ENCODE data around the gene CHPF.

The CHPF gene

DNA sequence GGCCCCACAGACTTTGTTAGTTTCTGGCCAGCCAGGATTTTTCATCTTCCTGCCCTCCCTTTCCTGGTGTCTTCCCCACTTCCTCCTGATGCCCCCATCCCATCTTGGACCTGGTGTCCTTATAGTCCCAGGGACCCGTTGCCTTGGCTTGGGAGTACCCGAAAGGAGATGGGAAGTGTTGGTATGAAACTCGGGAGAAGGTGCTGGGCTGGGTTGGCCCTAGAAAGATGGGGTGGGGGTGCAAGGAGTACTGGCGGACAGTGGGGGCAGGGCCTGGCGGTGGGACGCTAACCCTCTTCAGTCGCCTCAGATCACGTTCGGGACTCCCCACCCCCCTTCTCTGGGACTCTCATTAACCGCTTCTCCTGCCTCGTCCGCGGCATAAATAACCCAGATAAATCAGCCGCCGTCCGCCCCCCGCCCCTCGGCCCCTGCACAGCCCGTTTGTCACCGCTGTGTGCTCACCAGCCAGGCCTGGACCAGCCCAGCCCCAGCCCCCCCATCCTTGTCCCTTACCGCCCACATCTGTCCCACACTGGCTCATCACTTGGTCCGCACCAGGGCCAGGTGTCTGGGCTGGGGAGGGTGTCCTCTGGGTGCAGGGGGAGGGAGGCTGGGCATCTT lies 33.0 kb downstream of the CHPF start:
- no peak for DNase-seq

GRCh38 chr2:219509780-219510511 lies 33.7 kb downstream of the CHPF start:
- DNase-seq: peak; percentile 27

DNA sequence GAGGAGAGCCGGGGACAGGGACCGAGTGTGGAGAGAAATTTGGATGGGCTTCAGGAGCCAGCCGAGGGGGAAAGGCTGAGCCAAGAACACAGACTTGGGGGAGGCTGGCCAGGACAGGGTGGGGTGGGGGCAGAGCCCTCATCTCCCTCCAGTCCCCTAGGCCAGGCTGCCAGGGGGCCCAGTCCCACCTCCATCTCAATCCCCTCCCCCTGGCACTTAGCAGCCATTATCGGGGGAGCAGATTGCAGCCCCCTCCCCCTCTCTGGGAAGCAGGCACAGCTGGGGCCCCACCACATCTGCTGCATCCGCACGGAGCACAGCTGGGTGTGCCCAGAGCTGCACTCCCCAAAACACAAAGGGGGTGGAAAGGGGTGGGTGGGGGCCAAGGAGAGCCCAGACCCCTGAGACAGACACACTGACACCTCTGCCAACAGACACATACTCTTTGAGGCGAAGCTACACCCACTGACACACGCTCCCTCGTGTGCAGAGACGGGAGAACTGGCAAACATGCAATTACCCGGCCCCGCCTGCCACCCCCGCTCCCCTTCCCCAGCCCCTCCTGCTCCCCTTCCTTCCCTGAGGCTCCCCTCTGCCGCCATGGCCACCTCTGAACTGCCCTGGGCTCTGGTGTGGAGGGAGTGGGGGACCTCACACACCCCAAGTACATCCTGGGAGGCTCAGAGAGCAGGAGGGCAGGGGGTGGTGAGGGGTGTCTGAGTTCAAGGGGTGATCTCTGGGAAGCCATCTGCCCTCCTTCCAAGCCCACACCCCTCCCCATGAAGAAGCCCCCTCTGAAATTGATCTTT lies 34.4 kb downstream of the CHPF start:
- no peak for DNase-seq

DNA sequence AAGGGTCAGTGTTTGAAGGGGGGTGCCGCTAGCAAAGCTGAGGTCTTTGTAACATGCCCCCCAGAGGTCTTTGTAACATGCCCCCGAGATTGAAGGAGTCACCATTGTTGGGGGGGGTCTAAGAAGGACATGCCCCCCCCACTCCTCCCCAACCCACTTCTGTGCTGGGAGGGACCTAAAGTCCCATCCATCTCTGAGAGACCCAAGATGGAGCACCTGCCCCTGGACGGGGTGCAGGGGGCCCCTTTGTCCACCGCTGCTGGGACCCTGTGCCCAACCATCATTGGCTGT lies 35.2 kb downstream of the CHPF start:
- DNase-seq: no peak

DNA sequence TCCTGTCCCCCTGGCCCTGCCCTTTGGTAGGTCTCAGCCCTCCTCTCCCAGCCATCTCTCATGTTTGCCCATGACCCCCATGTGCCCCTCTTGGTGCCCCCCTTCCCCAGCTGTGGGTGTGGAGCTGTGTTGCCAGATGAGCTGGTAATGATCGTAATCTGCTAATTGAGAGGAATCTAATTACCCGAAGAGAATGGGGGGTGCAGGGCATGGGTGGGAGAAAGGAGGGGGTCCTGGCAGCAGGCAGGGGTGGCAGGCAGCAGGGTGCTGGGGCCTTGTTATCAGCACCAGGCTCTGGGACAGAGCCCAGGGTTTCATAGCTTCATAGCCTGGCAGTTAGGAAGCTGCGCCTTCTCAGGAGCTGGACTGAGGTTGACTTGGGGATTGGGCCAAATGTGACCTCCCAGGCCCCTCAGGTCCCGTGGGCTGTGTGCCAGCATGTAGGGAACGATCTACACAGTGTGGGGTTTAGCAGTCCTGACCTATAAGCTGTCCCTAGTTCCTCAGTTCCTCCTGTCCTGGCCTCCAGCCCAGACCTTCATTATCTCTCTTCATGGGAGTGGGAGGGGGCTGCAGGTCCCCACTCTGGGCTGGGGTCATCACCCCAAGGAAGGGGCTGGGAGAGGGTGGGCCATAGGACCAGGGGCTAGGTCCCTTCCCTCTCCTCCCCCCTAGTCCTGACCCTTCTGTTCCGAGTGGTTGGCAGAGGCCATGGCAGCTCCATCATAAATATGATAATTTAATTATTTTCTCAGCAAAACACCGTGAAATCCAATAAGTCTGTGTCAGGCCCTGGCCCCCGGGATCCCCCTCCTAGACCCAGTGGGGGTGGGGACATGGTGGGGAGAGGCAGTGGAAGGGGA lies 35.8 kb downstream of the CHPF start:
- DNase-seq: no peak

DNA sequence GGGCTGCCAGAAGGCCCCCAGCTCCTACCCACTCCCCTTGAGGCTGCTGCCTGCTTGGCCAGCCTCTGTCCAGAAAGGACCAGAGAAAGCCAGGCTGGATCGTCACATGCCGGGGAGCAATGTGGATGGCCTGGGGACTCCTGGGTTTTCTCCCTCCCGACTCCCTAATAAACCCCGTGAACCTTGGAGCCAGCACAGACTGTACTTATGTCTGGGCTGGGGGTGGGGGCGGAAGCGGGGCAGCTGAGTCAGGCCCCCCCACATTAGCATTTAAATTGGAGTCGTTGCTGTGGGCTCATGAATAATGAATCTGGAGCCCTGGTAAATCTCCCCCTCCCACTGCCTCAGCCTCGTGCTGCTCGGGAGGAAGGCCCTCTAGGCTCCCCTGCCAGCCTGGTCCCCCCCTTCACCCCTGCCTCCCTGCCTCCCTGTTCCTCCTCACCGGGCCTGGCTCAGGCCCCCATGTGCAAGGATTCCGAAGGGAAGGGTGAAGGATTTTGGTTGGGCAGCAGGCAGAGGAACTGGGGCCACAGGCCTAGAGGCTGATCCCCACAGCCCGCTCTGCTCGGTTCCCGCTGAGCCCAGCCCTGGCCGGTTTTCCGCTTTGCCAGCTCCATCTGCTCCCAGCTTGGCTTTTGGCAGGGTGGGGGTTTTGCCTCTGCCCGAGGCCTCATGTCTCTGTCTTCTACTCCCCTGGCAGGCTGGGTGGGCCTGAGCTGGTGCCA lies 36.6 kb downstream of the CHPF start:
- DNase-seq: no peak

- no peak for DNase-seq
Observed at GRCh38 chr2:219506153-219506801, 37.3 kb downstream of the CHPF start.

DNA sequence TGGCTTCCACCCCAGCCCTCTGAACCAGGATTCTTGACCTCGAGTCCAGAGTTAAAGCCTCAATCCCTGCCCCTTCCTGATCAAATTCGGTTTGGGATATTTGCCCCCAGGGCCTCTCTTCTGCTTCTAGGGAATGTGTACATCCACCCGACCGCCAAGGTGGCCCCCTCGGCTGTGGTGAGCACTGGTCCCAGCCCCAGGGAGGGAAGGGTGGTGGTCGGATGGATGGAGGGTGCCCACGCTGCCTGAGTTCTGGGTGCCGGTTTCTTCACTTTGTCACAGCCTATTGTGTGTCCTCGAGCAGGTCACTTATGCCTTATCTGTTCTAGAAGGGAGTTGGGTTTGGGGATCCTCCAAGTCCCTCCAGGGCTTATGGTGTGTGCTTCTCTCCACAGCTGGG lies 38.0 kb downstream of the CHPF start:
- DNase-seq: no peak

DNA sequence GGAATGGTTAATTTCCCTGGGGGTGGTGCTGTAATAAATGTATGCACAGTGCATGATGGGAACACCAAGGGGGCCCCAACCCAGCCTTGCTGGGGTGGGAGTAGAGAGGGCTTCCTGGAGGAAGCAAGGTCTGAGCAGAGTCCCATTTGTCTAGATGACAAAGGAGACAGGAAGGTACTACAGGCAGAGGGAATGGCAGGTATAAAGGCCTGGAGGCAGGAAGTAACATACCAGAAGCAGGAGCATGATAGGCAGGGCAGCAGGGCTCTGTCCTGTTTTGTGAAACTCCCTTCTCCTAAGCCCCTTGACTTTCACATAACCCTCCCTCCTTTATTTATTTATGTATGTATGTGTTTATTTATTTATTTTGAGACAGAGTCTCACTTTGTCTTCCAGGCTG lies 41.0 kb downstream of the CHPF start:
- no peak for DNase-seq

DNA sequence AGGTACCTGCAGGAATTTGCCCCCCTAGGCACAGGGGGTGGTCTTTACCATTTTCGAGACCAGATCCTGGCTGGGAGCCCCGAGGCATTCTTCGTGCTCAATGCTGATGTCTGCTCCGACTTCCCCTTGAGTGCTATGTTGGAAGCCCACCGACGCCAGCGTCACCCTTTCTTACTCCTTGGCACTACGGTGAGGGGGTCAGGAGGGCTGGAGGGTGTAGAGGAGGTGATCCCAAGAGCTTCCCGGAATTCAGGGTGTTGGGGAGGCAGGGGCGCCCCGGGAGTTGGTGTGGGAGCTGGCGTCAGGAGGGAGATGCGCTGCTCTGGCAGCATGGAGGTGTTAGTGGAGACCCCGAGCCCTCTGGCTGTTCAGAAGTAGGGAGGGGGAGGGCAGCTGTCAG lies 41.8 kb downstream of the CHPF start:
- DNase-seq: no peak

DNA sequence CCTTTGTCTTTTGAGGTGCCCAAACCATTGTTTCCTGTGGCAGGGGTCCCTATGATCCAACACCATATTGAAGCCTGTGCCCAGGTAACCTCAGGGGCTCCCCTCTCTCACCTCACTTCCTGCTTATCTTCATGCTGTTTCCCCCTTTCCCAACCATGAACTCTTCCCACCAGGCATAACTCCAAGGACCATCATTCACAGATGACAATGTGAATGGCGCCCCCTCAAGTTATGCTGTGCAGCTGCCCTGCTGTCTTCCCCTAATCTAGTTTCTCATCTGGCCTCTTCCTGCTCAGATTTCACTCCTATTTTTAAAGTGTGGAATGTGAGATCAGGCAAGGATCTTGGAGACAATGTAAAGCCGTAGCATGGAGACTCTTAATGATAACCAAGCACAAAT lies 43.5 kb downstream of the CHPF start:
- DNase-seq: no peak

GRCh38 chr2:219499555-219499954 lies 44.1 kb downstream of the CHPF start:
- no peak for DNase-seq

GRCh38 chr2:219499058-219499307 lies 44.6 kb downstream of the CHPF start:
- no peak for DNase-seq

GRCh38 chr2:219498280-219499057 lies 45.1 kb downstream of the CHPF start, which contains the start of gene GMPPA:
TSS of gene GMPPA (plus strand) at chr2:219498891. CDS start at chr2:219499976, 1,085 bp downstream.
- peak; percentile 92 for DNase-seq

- DNase-seq: no peak
Observed at GRCh38 chr2:219497495-219498279, 45.9 kb downstream of the CHPF start.

GRCh38 chr2:219496825-219497494 lies 46.6 kb downstream of the CHPF start:
- DNase-seq: no peak

DNA sequence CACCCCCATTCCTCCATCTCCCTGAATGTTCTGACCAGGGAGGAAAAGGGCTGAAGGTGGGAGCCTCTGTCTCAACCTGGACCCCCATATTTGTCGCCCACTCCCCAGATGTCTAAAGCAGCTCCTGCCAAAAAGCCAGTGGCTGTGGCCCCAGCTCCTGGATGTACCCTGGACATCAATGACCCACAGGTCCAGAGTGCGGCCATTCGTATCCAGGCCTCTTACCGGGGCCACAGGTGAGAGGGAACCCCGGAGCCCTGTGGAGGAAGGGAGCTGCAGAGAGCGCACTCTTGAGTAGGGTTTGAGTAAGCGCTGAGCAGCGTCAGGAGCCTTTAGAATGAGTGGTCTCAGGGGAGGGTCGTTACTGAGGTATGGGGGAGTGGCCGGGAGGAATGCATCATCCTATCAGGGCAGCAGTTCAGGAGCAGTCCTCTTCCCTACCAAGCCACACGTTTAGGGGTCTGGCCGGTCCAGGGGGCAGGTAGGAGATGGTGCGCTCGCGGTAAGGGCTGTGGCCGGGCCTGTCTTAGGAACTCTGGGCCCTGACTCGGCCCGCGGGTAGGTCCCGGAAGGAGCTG lies 47.3 kb downstream of the CHPF start:
- DNase-seq: no peak

DNA sequence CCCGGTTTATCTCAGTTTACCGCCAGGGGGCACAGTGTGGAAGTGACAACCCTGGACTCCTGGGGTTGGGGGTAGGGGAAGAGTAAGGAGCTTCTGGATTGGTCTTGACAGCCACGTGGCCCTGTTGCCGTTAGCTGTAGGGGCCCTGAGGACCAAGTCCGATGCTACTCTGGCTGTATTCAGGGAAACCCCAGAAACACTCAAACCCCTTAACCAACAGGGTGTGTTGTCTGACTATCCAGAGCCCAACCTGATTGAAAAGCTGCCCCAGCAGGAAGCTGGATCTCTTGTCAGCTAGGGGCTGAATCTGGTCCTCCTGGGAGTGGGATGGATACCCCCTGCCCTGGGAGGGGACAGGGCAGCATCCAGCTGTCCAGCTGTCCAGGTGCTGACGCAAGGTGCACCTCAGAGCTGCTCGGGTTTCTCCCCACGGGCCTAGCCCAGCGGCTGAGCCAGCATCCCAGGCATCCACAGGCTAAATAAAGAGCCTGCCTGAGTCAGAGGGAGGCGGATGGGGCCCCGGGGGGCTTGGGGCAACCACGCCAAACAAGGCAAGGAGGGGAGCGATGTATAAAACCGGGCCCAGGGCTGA lies 48.0 kb downstream of the CHPF start:
- DNase-seq: peak; percentile 49

- no peak for DNase-seq
Observed at GRCh38 chr2:219494952-219495530, 48.6 kb downstream of the CHPF start.
